ENCODE data around the gene PXDN. TPM values are rescaled to one million over a fixed set of nuclear protein-coding genes. Genes with fewer than 3 reads are reported as not detected.

The PXDN gene
- total and polyA plus RNA-seq, 2 donors (not counting 1 experiment from before 2014, with no cell fraction given): 0.21 to 1.4 TPM

DNA sequence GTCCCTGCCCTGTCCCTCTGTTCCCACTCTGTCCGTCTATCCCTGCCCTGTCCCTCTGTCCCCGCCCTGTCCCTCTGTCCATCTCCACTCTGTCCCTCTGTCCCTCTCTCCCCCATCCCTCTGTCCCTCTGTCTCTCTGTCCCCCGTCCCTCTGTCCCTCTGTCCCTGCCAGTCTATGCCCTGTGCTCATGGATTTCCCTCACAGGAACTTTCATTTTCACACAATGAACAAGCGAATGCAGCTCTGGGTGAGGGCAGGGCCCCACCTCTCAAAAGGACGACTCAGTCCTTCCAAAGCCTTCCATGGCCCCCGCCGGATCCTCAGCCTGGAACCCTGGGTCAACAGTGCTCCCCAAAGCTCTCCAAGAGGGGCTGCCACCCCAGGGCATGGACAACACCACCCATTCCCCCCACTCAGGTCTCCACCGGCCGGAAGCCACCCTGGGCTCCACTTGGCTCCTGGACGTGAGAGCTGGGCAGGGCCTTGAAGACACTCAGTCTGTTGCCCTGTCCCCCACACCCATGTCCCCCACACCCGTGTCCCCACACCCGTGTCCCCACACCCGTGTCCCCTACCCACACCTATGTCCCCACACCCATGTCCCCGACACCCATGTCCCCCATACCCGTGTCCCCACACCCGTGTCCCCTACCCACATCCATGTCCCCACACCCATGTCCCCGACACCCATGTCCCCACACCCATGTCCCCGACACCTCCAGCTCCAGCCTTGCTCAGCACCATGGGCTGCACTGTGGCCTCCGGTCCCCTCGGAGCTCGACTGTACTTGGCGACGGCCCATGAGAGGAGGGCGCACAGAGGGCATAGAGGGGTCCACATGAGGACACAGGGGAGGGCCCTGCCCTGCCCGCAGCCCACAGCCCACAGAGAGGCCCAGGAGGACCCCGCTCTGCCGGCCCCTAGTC, 156.0 kb downstream of the PXDN start:
- Mint-ChIP-seq H3K9me3 (ENCODE audit: insufficient read depth) (peaks cover 3% of the 10 kb centered on the region), H3K4me3 (no peak overlapping the region), H3K27ac (no peak overlapping the region), H3K27me3 (peaks cover 19% of the 10 kb centered on the region), H3K4me1 (no peaks in the 10 kb centered on the region)
- intact Hi-C loops (cut with micrococcal nuclease): no loop called here
- TF ChIP-seq, protein P1, sequence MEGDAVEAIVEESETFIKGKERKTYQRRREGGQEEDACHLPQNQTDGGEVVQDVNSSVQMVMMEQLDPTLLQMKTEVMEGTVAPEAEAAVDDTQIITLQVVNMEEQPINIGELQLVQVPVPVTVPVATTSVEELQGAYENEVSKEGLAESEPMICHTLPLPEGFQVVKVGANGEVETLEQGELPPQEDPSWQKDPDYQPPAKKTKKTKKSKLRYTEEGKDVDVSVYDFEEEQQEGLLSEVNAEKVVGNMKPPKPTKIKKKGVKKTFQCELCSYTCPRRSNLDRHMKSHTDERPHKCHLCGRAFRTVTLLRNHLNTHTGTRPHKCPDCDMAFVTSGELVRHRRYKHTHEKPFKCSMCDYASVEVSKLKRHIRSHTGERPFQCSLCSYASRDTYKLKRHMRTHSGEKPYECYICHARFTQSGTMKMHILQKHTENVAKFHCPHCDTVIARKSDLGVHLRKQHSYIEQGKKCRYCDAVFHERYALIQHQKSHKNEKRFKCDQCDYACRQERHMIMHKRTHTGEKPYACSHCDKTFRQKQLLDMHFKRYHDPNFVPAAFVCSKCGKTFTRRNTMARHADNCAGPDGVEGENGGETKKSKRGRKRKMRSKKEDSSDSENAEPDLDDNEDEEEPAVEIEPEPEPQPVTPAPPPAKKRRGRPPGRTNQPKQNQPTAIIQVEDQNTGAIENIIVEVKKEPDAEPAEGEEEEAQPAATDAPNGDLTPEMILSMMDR (IDR thresholded peaks at IDR 0.05): no peak
- POLR2A ChIA-PET: no interaction called here
- DNase-seq (no peak), ATAC-seq (ENCODE audit: low read depth) (no peak)
- Histone ChIP-seq H3K9me3 (ENCODE audit: control extremely low read depth in 1 of 3, control insufficient read depth in 2 of 3, insufficient read depth in 1 of 3, low read length in 2 of 3) (peaks cover 0 to 19% (median 0%) of the 10 kb centered on the region in 3 donors), H3K79me2 (ENCODE audit: control insufficient read depth, insufficient read depth, low read length) (no peaks in the 10 kb centered on the region), H2AFZ (ENCODE audit: insufficient read depth, low read depth, low read length, poor library complexity, severe bottlenecking) (no peak overlapping the region), H3K4me1 (ENCODE audit: control insufficient read depth in 2 of 2, insufficient read depth in 2 of 2, low read length in 2 of 2) (no peaks in the 10 kb centered on the region), H3K36me3 (replicated peaks in 1 of 2; ENCODE audit: control extremely low read depth in 1 of 2, control insufficient read depth in 1 of 2, extremely low read depth in 1 of 2, insufficient read depth in 2 of 2, low read length in 1 of 2) (no peaks in the 10 kb centered on the region), H3K27me3 (replicated peaks in 1 of 4; ENCODE audit: control extremely low read depth in 1 of 4, control insufficient read depth in 3 of 4, insufficient read depth in 4 of 4, low read length in 3 of 4) (peaks cover 0 to 41% (median 4%) of the 10 kb centered on the region in 4 experiments), H3K4me3 (ENCODE audit: control extremely low read depth in 1 of 5, extremely low read depth in 1 of 5, insufficient read depth in 1 of 5, low read depth in 2 of 5, low read length in 4 of 5) (no peak overlapping the region), H4K20me1 (ENCODE audit: control insufficient read depth, insufficient read depth, low read length, poor library complexity, severe bottlenecking) (no peaks in the 10 kb centered on the region), H3K27ac (ENCODE audit: low read length in 2 of 2) (no peak overlapping the region), H3K4me2 (replicated peaks; ENCODE audit: low read depth, low read length, poor library complexity, severe bottlenecking) (no peak overlapping the region), H3K9ac (ENCODE audit: low read length) (no peak overlapping the region)
- WGBS (ENCODE audit: insufficient coverage): 83% methylated on average over 25 of the region's 27 CpGs
- CTCF ChIA-PET: interaction anchor here (1.0 to 1.4 kb wide), 2 partner anchors 180 to 181 kb away, joined by 3 read pairs; no protein-coding TSS in a partner anchor
